Measurements from ENCODE around the gene MAMLD1. TPM values are rescaled to one million over a fixed set of nuclear protein-coding genes. Genes with fewer than 3 reads are reported as not detected.

MAMLD1 gene
- total RNA-seq, 2 donors from 2014 or later, result 0.44 to 0.68 TPM

GRCh38 chrX:150371877-150372276 is 8.8 kb downstream of the MAMLD1 start:
- H3K9ac ChIP-seq (ENCODE audit: extremely low read depth, low read length, poor library complexity, severe bottlenecking), result no peak overlapping the region
- no peak overlapping the region for H3K4me3 Mint-ChIP-seq
- H3K27ac Mint-ChIP-seq, result no peak overlapping the region

GRCh38 chrX:150372280-150372679 is 9.2 kb downstream of the MAMLD1 start:
- no peaks in the 10 kb centered on the region for H3K27me3 ChIP-seq (ENCODE audit: control insufficient read depth, insufficient read depth, low read length, poor library complexity, severe bottlenecking)
- H3K9ac ChIP-seq (ENCODE audit: extremely low read depth, low read length, poor library complexity, severe bottlenecking), result no peak overlapping the region
- TF ChIP-seq CTCF (conservative IDR thresholded peaks at IDR 0.05), result no peak
- Mint-ChIP-seq H3K27ac (no peak overlapping the region), H3K36me3 (ENCODE audit: low read depth) (no peaks in the 10 kb centered on the region), H3K4me3 (no peak overlapping the region), H3K9me3 (peaks cover 59% of the 10 kb centered on the region), H3K4me1 (no peaks in the 10 kb centered on the region), H3K27me3 (ENCODE audit: insufficient read depth) (peaks cover 20% of the 10 kb centered on the region)
- no peaks in the 10 kb centered on the region for H3K36me3 ChIP-seq (ENCODE audit: control insufficient read depth, insufficient read depth, low read length)
- 86% methylated on average over 6 to 8 of the region's 8 CpGs for WGBS, 2 experiments (ENCODE audit: insufficient coverage in 1 of 2, insufficient read length in 1 of 2)
- no peak overlapping the region for H3K27ac ChIP-seq (ENCODE audit: low read depth, low read length)
- no peaks in the 10 kb centered on the region for H3K4me1 ChIP-seq (ENCODE audit: control insufficient read depth, insufficient read depth, low read length)
- no peak overlapping the region for H3K4me3 ChIP-seq (ENCODE audit: low read length)
- DNase-seq, result no peak
- H3K9me3 ChIP-seq (ENCODE audit: control insufficient read depth, low read length), result no peaks in the 10 kb centered on the region

More at GRCh38 chrX:150371877-150372276, 8.8 kb downstream of the MAMLD1 start:
- H3K4me3 ChIP-seq (ENCODE audit: low read length), result no peak overlapping the region
- no peak overlapping the region for H3K27ac ChIP-seq (ENCODE audit: low read depth, low read length)
- H3K27me3 ChIP-seq (ENCODE audit: control insufficient read depth, insufficient read depth, low read length, poor library complexity, severe bottlenecking), result no peaks in the 10 kb centered on the region
- Mint-ChIP-seq H3K9me3 (peaks cover 57% of the 10 kb centered on the region), H3K4me1 (peaks cover 2% of the 10 kb centered on the region), H3K27me3 (ENCODE audit: insufficient read depth) (peaks cover 23% of the 10 kb centered on the region), H3K36me3 (ENCODE audit: low read depth) (no peaks in the 10 kb centered on the region)
- TF ChIP-seq CTCF (conservative IDR thresholded peaks at IDR 0.05), result no peak
- no peaks in the 10 kb centered on the region for H3K4me1 ChIP-seq (ENCODE audit: control insufficient read depth, insufficient read depth, low read length)
- H3K36me3 ChIP-seq (ENCODE audit: control insufficient read depth, insufficient read depth, low read length), result no peaks in the 10 kb centered on the region
- DNase-seq, result no peak
- 97 to 100% methylated on average over 1 to 6 of the region's 6 CpGs for WGBS, 2 experiments (ENCODE audit: insufficient coverage in 1 of 2, insufficient read length in 1 of 2)
- H3K9me3 ChIP-seq (ENCODE audit: control insufficient read depth, low read length), result no peaks in the 10 kb centered on the region

GRCh38 chrX:150372756-150373155 is 9.6 kb downstream of the MAMLD1 start:
- H3K9me3 ChIP-seq (ENCODE audit: control insufficient read depth, low read length), result no peaks in the 10 kb centered on the region
- H3K27me3 Mint-ChIP-seq (ENCODE audit: insufficient read depth), result peaks cover 20% of the 10 kb centered on the region
- H3K4me1 Mint-ChIP-seq, result no peaks in the 10 kb centered on the region
- whole genome bisulfite sequencing, 2 experiments (ENCODE audit: insufficient coverage in 1 of 2, insufficient read length in 1 of 2), result 88 to 100% methylated on average over 1 to 6 of the region's 6 CpGs
- H3K36me3 Mint-ChIP-seq (ENCODE audit: low read depth), result no peaks in the 10 kb centered on the region
- H3K4me1 ChIP-seq (ENCODE audit: control insufficient read depth, insufficient read depth, low read length), result no peaks in the 10 kb centered on the region
- H3K9me3 Mint-ChIP-seq, result peaks cover 64% of the 10 kb centered on the region
- H3K4me3 ChIP-seq (ENCODE audit: low read length), result no peak overlapping the region
- H3K9ac ChIP-seq (ENCODE audit: extremely low read depth, low read length, poor library complexity, severe bottlenecking), result no peak overlapping the region
- H3K27me3 ChIP-seq (ENCODE audit: control insufficient read depth, insufficient read depth, low read length, poor library complexity, severe bottlenecking), result no peaks in the 10 kb centered on the region
- H3K4me3 Mint-ChIP-seq, result no peak overlapping the region
- H3K27ac Mint-ChIP-seq, result no peak overlapping the region
- H3K27ac ChIP-seq (ENCODE audit: low read depth, low read length), result no peak overlapping the region
- H3K36me3 ChIP-seq (ENCODE audit: control insufficient read depth, insufficient read depth, low read length), result no peaks in the 10 kb centered on the region
- TF ChIP-seq CTCF (conservative IDR thresholded peaks at IDR 0.05), result no peak
- DNase-seq, result no peak

Measured in endodermal cell (in vitro differentiated cells).